ENCODE measurements around the gene LZTFL1.
"Not testable (repeated sequence)": the region's sequence is repeated elsewhere in the genome, so short reads cannot be mapped to it uniquely, and the experiment has no call there.

LZTFL1 gene

DNA sequence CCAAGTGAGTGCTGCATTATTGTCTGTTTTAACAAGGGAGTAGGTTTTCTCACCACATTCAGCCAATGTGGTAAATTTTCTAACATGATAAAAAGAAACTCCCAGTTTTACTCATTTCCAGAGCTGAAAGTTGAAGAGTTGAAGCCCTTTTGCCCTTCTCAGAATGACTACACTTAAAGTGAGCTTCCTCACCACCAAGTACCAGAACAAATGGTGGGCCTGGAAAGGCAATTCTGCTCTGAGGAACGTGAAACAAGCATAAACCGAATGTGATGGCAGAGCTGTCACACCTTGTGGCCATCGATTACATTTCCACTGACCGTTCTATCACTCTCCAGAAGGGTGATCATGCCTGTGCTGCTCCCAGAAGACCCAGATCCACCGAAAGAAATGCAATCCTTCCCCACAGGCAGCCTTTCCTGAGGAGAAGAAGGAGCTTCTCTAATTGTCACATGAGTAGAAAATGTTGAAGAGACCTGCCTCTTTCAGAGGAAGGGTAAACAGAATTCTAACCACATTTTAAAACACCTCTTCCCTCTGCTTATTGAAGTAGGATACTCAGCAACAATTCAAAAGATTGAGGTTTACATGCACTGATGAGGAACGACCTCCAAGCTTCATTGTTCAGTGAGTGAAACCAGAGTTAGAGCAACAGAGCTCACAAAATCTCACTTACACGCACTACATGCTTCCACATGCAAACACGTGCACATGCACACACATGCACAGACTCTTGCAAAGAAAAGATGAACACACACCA, 23.0 kb upstream of the LZTFL1 start:
- no peak for DNase-seq (ENCODE audit: low spot score)

DNA sequence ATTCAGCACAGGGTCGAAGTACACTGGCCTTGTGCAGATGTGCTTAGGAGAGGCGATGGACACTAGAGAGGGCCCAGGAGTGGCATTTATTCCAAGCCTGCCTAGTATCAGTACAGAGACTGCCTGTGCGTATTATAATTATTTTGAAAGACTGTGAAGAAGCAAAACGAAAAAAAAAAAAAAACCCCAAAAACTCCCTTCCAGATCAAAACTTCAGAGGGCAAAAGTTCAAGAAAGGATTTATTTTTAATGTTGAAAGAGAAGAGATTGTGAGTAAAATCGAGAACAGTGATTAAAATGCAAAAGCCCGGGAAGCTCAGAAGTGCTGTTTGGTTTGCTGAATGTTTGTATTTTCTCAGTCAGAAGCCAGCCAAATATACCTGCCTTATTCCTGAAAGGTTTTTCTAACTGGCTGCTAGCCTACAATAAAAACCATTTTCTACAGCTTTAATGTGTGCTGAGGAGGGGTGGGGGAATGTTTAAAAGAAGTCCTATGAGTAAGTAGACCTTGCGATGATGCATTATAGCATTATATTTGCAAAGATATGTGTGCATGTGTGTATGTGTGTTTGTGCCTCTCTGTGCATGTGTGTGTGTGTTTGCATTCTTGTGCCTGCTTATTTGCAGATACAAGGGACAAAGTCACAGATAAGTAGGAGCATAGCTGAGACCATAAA, 19.3 kb upstream of the LZTFL1 start:
- DNase-seq (ENCODE audit: low spot score): no peak

- DNase-seq (ENCODE audit: low spot score): no peak
These were observed 18.6 kb upstream of the LZTFL1 start for GRCh38 chr3:45860481-45860880.

GRCh38 chr3:45858809-45859543, 17.1 kb upstream of the LZTFL1 start:
- DNase-seq (ENCODE audit: low spot score): no peak

DNA sequence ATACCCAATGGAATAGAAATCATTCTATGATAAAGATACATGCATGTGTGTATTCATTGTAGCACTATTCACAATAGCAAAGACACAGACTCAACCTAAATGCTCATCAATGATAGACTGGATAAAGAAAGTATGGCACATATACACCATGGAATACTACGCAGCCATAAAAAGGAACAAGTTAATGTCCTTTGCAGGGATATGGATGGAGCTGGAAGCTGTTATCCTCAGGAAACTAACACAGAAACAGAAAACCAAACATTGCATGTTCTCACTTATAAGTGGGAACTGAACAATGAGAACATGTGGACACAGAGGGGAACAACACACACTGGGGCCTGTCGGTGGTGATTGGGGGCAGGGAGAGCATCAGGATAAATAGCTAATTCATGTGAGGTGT, 15.1 kb upstream of the LZTFL1 start:
- DNase-seq (ENCODE audit: low spot score): not testable (repeated sequence)

GRCh38 chr3:45856323-45856722, 14.4 kb upstream of the LZTFL1 start:
- DNase-seq (ENCODE audit: low spot score): not testable (repeated sequence)

DNA sequence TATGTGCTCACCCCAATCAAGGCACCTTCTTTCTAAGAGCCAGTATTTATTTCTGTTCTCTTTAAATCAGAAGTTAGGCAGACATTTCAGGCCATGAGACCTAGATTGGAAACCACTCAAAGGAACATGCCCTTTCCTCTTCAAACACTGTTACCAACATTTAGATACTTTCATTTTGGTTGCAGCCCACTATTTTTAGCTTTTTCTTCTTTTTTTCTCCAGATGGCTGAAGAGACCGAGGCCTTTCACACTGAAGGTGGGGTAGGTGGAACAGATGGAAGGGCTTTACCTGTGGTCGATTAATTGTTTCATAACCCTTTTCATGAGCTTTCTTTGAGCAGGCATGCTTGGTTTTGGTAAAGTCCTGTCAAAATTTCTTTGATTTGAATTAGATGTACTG, 10.9 kb upstream of the LZTFL1 start:
- no peak for DNase-seq (ENCODE audit: low spot score)

DNA sequence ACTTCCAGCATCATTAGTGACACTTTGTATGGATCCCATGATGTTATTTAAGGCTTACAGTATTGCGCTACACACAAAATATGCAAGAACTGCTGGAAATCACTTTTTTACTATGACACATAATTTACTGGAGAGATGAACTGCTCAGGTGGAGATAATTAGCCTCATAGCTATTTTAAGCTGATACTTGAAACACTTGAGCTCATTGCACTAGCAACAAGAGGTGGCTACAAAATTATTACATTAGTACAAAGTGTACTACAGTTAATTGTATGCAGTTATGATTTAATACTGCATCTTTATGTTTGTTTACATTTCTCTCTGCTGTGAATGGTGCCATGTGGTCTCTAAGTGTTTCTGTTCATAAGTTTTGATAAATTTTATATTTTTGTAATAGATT, 6.5 kb upstream of the LZTFL1 start:
- DNase-seq (ENCODE audit: low spot score): no peak

- DNase-seq (ENCODE audit: low spot score): no peak
These were observed 2.7 kb upstream of the LZTFL1 start for GRCh38 chr3:45844616-45845015.

DNA sequence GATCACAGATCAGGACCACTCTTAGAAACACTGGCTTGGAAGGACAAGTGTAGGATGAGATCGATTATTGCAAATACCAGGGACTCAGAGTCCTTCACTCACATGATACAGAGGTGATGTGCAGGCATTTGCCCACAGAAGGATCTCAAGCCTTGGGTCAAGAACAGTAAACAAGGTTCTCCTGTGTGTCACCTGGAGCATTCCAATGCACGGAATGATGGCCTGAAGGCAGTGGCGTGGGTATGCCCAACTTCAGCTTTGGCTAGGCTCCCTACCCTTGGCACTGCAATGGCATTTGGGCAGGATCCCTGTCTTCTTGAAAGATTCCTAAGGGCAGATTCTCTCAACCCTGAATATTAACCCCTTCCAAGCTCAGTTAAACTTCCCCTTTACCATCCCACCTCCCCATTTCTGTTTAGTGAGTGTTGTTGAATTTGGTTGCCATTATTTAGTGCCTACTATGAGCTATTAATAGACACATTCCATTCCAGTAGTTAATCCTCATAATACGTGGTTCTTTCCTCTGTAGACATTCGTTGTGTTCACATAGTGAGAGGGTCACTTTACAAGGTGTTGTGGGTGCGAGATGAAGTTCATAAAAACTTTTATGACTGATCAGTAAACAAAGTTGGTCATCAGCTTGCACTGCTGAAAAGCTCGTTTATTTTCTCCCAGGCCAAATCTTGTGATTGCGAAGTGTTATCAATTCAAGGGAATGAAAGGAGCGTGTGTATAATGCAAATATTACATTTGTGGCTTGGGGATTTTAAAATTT, 1.1 kb upstream of the LZTFL1 start:
- no peak for DNase-seq (ENCODE audit: low spot score)

DNA sequence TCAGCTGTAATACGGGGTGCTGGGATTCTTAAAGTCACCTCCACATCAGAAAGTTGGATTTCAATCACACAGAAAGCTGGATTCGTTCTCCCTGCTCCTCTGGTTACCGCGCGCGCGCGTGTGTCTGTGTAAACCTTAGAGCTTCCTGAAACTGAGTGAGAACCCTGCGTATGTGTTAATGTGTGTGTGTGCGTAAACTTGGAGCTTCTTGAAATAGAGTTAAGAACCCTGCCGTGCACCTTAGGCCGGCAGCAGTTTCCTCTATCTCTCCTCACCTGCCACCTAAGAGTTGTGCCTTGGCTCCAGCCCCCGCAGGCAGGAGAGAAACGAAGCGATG, 531 bp downstream of the LZTFL1 start:
- DNase-seq (ENCODE audit: low spot score): no peak

GRCh38 chr3:45838466-45838865, 3.5 kb downstream of the LZTFL1 start:
- DNase-seq (ENCODE audit: low spot score): no peak

DNA sequence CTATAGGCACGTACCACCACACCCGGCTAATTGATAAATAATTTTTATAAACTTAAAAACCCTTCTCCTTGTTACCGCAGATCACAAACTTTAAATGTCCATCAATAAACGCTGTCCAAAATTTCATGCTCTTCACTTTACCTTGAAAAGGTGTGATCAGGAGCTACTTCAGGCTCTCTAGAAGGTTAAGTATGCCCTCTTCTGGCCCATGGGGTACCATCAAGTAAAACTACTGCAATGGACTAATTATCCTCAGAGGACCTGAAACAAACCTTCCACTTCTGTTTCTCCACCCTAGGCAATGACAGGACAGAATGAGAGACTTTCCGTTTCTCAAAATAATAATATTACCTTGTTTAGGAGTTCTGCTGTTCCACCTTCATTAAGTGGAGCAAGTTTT, 9.2 kb downstream of the LZTFL1 start:
- no peak for DNase-seq (ENCODE audit: low spot score)

DNA sequence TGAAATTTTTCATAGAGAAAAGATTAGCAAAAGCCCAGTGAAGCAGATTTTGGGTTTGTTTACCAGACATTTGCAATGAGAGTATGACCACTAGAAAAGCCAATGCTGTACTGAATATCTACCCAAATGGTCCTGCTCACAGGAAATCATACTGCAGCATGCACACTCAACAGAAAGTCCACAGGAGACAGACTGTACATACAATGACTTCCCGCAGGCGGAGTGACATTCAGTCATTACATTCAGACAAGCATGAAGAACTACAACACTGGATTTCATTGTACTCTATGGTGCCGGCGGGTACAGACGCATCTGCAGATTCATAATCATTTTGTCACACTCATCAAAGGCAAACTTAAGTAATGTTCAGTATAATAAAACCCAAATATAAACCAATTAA, 11.8 kb downstream of the LZTFL1 start:
- no peak for DNase-seq (ENCODE audit: low spot score)

DNA sequence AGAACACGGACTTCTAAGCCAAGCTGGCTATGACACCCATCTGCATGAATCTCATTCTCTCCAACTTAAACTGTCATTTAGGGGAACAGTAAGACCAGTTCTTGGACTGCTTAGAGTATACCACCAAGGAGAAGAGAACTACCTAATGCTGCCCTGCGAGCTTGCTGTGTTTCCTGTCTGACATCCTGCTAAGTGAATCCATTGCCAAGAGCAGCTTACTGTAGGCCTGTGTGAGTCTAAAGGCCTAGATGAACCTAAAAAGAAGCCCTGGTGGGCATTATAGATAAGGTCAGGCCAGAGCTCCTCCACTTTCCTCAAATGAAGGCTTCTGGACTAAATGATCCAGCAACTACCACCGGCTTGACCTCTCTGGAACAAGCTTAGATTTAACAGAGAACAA, 15.0 kb downstream of the LZTFL1 start:
- DNase-seq (ENCODE audit: low spot score): no peak

DNA sequence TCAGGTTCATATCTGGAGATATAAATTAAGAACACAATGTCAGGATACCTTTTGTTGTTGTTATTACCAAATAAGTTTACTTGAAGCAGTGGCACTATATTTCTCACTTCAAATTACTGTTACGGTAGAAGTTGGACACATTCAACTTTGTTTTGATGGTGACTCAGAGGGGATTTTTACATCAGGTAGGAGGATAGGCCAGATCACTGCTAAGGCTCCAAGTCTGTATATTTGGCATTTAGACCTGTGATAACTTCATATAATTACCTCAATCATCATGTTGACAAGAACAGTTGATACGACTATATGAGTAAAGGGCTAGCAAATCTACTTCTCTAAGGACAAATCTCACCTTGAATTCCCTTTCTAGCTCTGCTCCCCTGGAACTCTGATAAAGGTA, 15.6 kb downstream of the LZTFL1 start:
- no peak for DNase-seq (ENCODE audit: low spot score)

GRCh38 chr3:45821127-45821526, 20.8 kb downstream of the LZTFL1 start:
- DNase-seq (ENCODE audit: low spot score): no peak

GRCh38 chr3:45819543-45819942, 22.4 kb downstream of the LZTFL1 start:
- no peak for DNase-seq (ENCODE audit: low spot score)

DNA sequence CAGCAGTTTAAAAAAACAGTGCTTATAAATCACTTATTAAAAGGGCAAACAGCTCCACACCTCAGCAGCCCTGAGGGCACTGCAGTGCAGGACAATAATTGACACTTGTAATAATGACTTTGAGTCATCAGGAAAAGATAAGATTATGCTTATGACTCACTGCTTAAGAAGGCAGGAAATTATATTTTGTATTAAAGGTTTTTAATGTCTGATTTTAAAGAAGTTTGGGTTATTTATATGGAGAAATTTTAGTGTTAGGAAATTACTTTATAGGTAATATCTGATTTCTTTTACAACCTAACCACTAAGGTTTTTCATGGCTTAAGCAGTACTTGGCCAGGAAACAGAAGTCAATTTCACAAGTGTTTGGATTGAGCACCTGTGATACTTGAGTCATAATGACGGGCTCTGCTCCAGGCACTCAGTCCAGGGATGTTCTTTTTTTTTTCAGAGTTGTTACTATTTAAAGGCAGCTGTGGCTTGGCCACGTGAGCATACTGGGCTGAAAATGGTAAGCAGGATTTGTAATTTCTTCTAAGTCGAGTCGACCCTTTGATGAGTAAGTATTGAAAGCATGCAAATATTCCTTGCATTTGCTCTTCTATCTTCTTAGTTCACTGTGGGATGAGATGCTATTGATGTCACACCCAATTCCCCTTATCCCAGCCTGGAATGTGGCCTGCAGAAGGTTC, 23.9 kb downstream of the LZTFL1 start:
- DNase-seq (ENCODE audit: low spot score): no peak

DNA sequence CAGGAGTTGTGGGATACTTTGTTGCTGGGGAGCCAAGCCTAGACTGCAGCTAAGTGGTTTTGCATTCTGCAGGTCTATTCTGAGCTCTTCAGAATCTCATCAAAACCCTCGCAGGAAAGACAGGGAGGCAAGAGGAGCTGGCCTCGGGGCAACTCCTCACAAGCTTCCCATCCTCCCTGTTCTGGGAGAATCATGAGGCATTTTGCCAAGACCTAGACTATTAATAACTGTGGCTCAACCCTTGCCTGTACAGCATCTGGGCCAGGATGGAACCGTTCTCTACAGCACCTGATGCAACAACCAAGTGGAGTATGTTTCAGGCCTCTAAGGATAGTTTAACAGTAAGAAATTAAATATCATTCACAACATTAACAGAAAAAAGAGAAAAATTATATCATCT, 25.4 kb downstream of the LZTFL1 start:
- DNase-seq (ENCODE audit: low spot score): no peak

GRCh38 chr3:45814322-45814721, 27.6 kb downstream of the LZTFL1 start:
- no peak for DNase-seq (ENCODE audit: low spot score)
